Ascending aorta (tissue), 2 donors: ENCODE results near the gene MYOM1. TPM values are rescaled to one million over a fixed set of nuclear protein-coding genes. Genes with fewer than 3 reads are reported as not detected.

Source experiments
- DNase-seq, 2 donors: peaks; one replicate each; pipeline ENCODE4 v3.0.0-alpha.2; 2019; ENCODE audit warnings: low spot score in 2 of 2
- H3K27ac ChIP-seq, 2 donors: fragments of 200-600 bp; sonication (generic); one replicate each; pipeline ENCODE4 v1.5.1; 2016 to 2017; ENCODE audit warnings: mild to moderate bottlenecking in 1 of 2
- H3K27me3 ChIP-seq: fragments of 200-600 bp; sonication (generic); one replicate; pipeline ENCODE4 v1.5.1; 2017
- H3K36me3 ChIP-seq, 2 donors: fragments of 200-600 bp; sonication (generic); one replicate each; pipeline ENCODE4 v1.5.1; 2016
- H3K4me1 ChIP-seq, 2 donors: fragments of 200-600 bp; sonication (generic); one replicate each; pipeline ENCODE4 v1.5.1; 2016 to 2017; ENCODE audit warnings: mild to moderate bottlenecking in 1 of 2
- H3K4me3 ChIP-seq, 2 donors: fragments of 200-600 bp; sonication (generic); one replicate each; pipeline ENCODE4 v1.5.1; 2016 to 2017; ENCODE audit warnings: mild to moderate bottlenecking in 1 of 2
- H3K9me3 ChIP-seq, 2 donors: fragments of 200-600 bp; sonication (generic); one replicate each; pipeline ENCODE4 v1.5.1; 2016
- CTCF ChIP-seq, 3 experiments: fragments of 200-600 bp in 2 of 3; fragments of 450-650 bp in 1 of 3; sonication (generic) in 2 of 3; IDR thresholded peaks; one replicate each; pipeline ENCODE4 v1.5.1; 2016 to 2019; ENCODE audit warnings: antibody characterized with exemption in 3 of 3, mild to moderate bottlenecking in 1 of 3, moderate library complexity in 1 of 3
- intact Hi-C: fragments of 100-400 bp; cut with DNase I; formaldehyde crosslinking; loops from one replicate; pipeline ENCODE4 v1.15.1; 2023
- total RNA-seq: library from RNA; depleted of rRNA; stranded (reverse); fragments of >200 nt; gene quantifications from one replicate; pipeline ENCODE4 v1.1.0, GENCODE V29; 2016

Gene MYOM1
- total RNA-seq, 1 donor from 2014 or later, result 7.8 TPM

GRCh38 chr18:3139406-3139805, 80.4 kb downstream of the MYOM1 start:
- DNase-seq, result no peak
- intact Hi-C loops, result no loop called here
- H3K9me3 ChIP-seq, result no peaks in the 10 kb centered on the region

GRCh38 chr18:3138274-3138975, 81.3 kb downstream of the MYOM1 start:
- H3K9me3 ChIP-seq, result no peaks in the 10 kb centered on the region
- DNase-seq, result no peak
- TF ChIP-seq CTCF (IDR thresholded peaks at IDR 0.05), result no peak
- peaks cover 11 to 21% of the 10 kb centered on the region in 2 donors for H3K36me3 ChIP-seq
- H3K27ac ChIP-seq, result no peak overlapping the region
- no peaks in the 10 kb centered on the region for H3K4me1 ChIP-seq
- H3K27me3 ChIP-seq, result no peaks in the 10 kb centered on the region
- no peak overlapping the region for H3K4me3 ChIP-seq
- intact Hi-C loops, result no loop called here

More at GRCh38 chr18:3139406-3139805, 80.4 kb downstream of the MYOM1 start:
- H3K4me1 ChIP-seq, result no peaks in the 10 kb centered on the region
- no peak for TF ChIP-seq CTCF (IDR thresholded peaks at IDR 0.05)
- H3K36me3 ChIP-seq, result peaks cover 11 to 13% of the 10 kb centered on the region in 2 donors
- no peak overlapping the region for H3K27ac ChIP-seq
- no peak overlapping the region for H3K4me3 ChIP-seq
- no peaks in the 10 kb centered on the region for H3K27me3 ChIP-seq

- TF ChIP-seq CTCF (IDR thresholded peaks at IDR 0.05), result no peak
- Histone ChIP-seq H3K36me3 (peaks cover 6 to 21% of the 10 kb centered on the region in 2 donors), H3K4me1 (no peaks in the 10 kb centered on the region), H3K27ac (no peak overlapping the region), H3K4me3 (no peak overlapping the region), H3K27me3 (no peaks in the 10 kb centered on the region), H3K9me3 (no peaks in the 10 kb centered on the region)
- intact Hi-C loops, result no loop called here
- DNase-seq, result no peak
These were observed 84.2 kb downstream of the MYOM1 start for GRCh38 chr18:3135536-3135935.

- Histone ChIP-seq H3K4me3 (no peak overlapping the region), H3K36me3 (peaks cover 0 to 14% of the 10 kb centered on the region in 2 donors), H3K27ac (no peak overlapping the region), H3K27me3 (no peaks in the 10 kb centered on the region), H3K9me3 (no peaks in the 10 kb centered on the region), H3K4me1 (no peaks in the 10 kb centered on the region)
- DNase-seq, result no peak
- TF ChIP-seq CTCF (IDR thresholded peaks at IDR 0.05), result no peak
- intact Hi-C loops, result no loop called here
These were observed 87.1 kb downstream of the MYOM1 start for GRCh38 chr18:3132700-3133099.

GRCh38 chr18:3130344-3130743, 89.4 kb downstream of the MYOM1 start:
- H3K27me3 ChIP-seq, result no peaks in the 10 kb centered on the region
- no peaks in the 10 kb centered on the region for H3K9me3 ChIP-seq
- H3K36me3 ChIP-seq, result peaks cover 4 to 29% of the 10 kb centered on the region in 2 donors

More at GRCh38 chr18:3130344-3130743, 89.4 kb downstream of the MYOM1 start:
- H3K27ac ChIP-seq, result no peak overlapping the region
- intact Hi-C loops, result no loop called here
- no peak for DNase-seq
- no peak overlapping the region for H3K4me3 ChIP-seq
- no peak for TF ChIP-seq CTCF (IDR thresholded peaks at IDR 0.05)
- no peaks in the 10 kb centered on the region for H3K4me1 ChIP-seq
